ENCODE measurements around the gene NGDN. TPM values are rescaled to one million over a fixed set of nuclear protein-coding genes. Genes with fewer than 3 reads are reported as not detected.

NGDN gene
- total and polyA plus RNA-seq, 4 donors = 18.2 to 26.9 (median 22.9) TPM

- no peaks in the 10 kb centered on the region for H3K4me1 ChIP-seq (ENCODE audit: control insufficient read depth in 4 of 4, insufficient read depth in 4 of 4, low read length in 3 of 4)
- H3K27ac ChIP-seq (ENCODE audit: low read depth in 1 of 2, low read length in 2 of 2) = no peak overlapping the region
- 74% methylated on average over 8 of the region's 8 CpGs for WGBS
- DNase-seq (ENCODE audit: low spot score) = no peak
- no peak overlapping the region for H3K4me3 ChIP-seq (ENCODE audit: low read depth in 1 of 3, low read length in 3 of 3)
- H3K27me3 ChIP-seq (ENCODE audit: control insufficient read depth in 4 of 4, insufficient read depth in 4 of 4, low read length in 3 of 4) = no peaks in the 10 kb centered on the region
- no peak overlapping the region for H3K9ac ChIP-seq (ENCODE audit: low read depth in 1 of 2, low read length in 2 of 2)
- H3K9me3 ChIP-seq (ENCODE audit: control insufficient read depth in 4 of 4, low read length in 3 of 4) = no peaks in the 10 kb centered on the region
- TF ChIP-seq GABPA (IDR thresholded peaks at IDR 0.05 in 1 of 2, conservative IDR thresholded peaks at IDR 0.05 in 1 of 2) (no peak), EGR1 (IDR thresholded peaks at IDR 0.05; ENCODE audit: low read depth in 2 of 2) (no peak), HNF4G (IDR thresholded peaks at IDR 0.05) (no peak), HNF4A (conservative IDR thresholded peaks at IDR 0.05) (no peak), FOXA1 (IDR thresholded peaks at IDR 0.05) (no peak), SP1 (IDR thresholded peaks at IDR 0.05) (no peak), NR2F2 (IDR thresholded peaks at IDR 0.05) (no peak), FOXA2 (IDR thresholded peaks at IDR 0.05) (no peak), RAD21 (IDR thresholded peaks at IDR 0.05) (no peak), MAX (IDR thresholded peaks at IDR 0.05) (no peak), TAF1 (conservative IDR thresholded peaks at IDR 0.05) (no peak)
- TF ChIP-seq, protein P1, sequence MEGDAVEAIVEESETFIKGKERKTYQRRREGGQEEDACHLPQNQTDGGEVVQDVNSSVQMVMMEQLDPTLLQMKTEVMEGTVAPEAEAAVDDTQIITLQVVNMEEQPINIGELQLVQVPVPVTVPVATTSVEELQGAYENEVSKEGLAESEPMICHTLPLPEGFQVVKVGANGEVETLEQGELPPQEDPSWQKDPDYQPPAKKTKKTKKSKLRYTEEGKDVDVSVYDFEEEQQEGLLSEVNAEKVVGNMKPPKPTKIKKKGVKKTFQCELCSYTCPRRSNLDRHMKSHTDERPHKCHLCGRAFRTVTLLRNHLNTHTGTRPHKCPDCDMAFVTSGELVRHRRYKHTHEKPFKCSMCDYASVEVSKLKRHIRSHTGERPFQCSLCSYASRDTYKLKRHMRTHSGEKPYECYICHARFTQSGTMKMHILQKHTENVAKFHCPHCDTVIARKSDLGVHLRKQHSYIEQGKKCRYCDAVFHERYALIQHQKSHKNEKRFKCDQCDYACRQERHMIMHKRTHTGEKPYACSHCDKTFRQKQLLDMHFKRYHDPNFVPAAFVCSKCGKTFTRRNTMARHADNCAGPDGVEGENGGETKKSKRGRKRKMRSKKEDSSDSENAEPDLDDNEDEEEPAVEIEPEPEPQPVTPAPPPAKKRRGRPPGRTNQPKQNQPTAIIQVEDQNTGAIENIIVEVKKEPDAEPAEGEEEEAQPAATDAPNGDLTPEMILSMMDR (IDR thresholded peaks at IDR 0.05; ENCODE audit: low read depth, low read length, missing input control) = no peak
- TF ChIP-seq, protein P2, sequence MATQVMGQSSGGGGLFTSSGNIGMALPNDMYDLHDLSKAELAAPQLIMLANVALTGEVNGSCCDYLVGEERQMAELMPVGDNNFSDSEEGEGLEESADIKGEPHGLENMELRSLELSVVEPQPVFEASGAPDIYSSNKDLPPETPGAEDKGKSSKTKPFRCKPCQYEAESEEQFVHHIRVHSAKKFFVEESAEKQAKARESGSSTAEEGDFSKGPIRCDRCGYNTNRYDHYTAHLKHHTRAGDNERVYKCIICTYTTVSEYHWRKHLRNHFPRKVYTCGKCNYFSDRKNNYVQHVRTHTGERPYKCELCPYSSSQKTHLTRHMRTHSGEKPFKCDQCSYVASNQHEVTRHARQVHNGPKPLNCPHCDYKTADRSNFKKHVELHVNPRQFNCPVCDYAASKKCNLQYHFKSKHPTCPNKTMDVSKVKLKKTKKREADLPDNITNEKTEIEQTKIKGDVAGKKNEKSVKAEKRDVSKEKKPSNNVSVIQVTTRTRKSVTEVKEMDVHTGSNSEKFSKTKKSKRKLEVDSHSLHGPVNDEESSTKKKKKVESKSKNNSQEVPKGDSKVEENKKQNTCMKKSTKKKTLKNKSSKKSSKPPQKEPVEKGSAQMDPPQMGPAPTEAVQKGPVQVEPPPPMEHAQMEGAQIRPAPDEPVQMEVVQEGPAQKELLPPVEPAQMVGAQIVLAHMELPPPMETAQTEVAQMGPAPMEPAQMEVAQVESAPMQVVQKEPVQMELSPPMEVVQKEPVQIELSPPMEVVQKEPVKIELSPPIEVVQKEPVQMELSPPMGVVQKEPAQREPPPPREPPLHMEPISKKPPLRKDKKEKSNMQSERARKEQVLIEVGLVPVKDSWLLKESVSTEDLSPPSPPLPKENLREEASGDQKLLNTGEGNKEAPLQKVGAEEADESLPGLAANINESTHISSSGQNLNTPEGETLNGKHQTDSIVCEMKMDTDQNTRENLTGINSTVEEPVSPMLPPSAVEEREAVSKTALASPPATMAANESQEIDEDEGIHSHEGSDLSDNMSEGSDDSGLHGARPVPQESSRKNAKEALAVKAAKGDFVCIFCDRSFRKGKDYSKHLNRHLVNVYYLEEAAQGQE (IDR thresholded peaks at IDR 0.05) = no peak
- no peaks in the 10 kb centered on the region for H3K36me3 ChIP-seq (ENCODE audit: control insufficient read depth in 4 of 4, insufficient read depth in 3 of 4, low read depth in 1 of 4, low read length in 3 of 4)
Observed at GRCh38 chr14:23437133-23438100, 32.1 kb upstream of the NGDN start.

- H3K9ac ChIP-seq (ENCODE audit: low read depth in 1 of 2, low read length in 2 of 2) = no peak overlapping the region
- H3K4me3 ChIP-seq (ENCODE audit: low read depth in 1 of 3, low read length in 3 of 3) = no peak overlapping the region
- no peaks in the 10 kb centered on the region for H3K36me3 ChIP-seq (ENCODE audit: control insufficient read depth in 4 of 4, insufficient read depth in 3 of 4, low read depth in 1 of 4, low read length in 3 of 4)
- WGBS = 64% methylated on average over 15 of the region's 15 CpGs
- no peaks in the 10 kb centered on the region for H3K27me3 ChIP-seq (ENCODE audit: control insufficient read depth in 4 of 4, insufficient read depth in 4 of 4, low read length in 3 of 4)
- DNase-seq (ENCODE audit: low spot score) = peak; percentile 57
- H3K9me3 ChIP-seq (ENCODE audit: control insufficient read depth in 4 of 4, low read length in 3 of 4) = no peaks in the 10 kb centered on the region
- no peaks in the 10 kb centered on the region for H3K4me1 ChIP-seq (ENCODE audit: control insufficient read depth in 4 of 4, insufficient read depth in 4 of 4, low read length in 3 of 4)
- H3K27ac ChIP-seq (ENCODE audit: low read depth in 1 of 2, low read length in 2 of 2) = no peak overlapping the region
- TF ChIP-seq YY1 (IDR thresholded peaks at IDR 0.05) = no peak
- TF ChIP-seq JUND (IDR thresholded peaks at IDR 0.05) = no peak
- TF ChIP-seq HNF4G (IDR thresholded peaks at IDR 0.05) = no peak
- TF ChIP-seq NR2F2 (IDR thresholded peaks at IDR 0.05) = no peak
- TF ChIP-seq HNF4A (conservative IDR thresholded peaks at IDR 0.05) = no peak
- TF ChIP-seq, protein P2 (IDR thresholded peaks at IDR 0.05) = no peak
- no peak for TF ChIP-seq EGR1 (IDR thresholded peaks at IDR 0.05; ENCODE audit: low read depth in 2 of 2)
- TF ChIP-seq, protein P1 (IDR thresholded peaks at IDR 0.05; ENCODE audit: low read depth, low read length, missing input control) = no peak
- TF ChIP-seq GABPA (IDR thresholded peaks at IDR 0.05 in 1 of 2, conservative IDR thresholded peaks at IDR 0.05 in 1 of 2) = no peak
- no peak for TF ChIP-seq MAX (IDR thresholded peaks at IDR 0.05)
Observed at GRCh38 chr14:23438101-23438971, 31.2 kb upstream of the NGDN start.

Measured in liver (tissue), 9 donors.